ENCODE results near the gene STX10. TPM values are rescaled to one million over a fixed set of nuclear protein-coding genes. Genes with fewer than 3 reads are reported as not detected.
A peak's percentile ranks its signal among the peaks of the same experiment; 100 is the strongest.

STX10 gene
- total and polyA plus RNA-seq, 9 of the 15 experiments (the other 6 are each of a cell fraction or from before 2014, with no cell fraction given): 0.51 to 66.3 (median 31.0) TPM

DNA sequence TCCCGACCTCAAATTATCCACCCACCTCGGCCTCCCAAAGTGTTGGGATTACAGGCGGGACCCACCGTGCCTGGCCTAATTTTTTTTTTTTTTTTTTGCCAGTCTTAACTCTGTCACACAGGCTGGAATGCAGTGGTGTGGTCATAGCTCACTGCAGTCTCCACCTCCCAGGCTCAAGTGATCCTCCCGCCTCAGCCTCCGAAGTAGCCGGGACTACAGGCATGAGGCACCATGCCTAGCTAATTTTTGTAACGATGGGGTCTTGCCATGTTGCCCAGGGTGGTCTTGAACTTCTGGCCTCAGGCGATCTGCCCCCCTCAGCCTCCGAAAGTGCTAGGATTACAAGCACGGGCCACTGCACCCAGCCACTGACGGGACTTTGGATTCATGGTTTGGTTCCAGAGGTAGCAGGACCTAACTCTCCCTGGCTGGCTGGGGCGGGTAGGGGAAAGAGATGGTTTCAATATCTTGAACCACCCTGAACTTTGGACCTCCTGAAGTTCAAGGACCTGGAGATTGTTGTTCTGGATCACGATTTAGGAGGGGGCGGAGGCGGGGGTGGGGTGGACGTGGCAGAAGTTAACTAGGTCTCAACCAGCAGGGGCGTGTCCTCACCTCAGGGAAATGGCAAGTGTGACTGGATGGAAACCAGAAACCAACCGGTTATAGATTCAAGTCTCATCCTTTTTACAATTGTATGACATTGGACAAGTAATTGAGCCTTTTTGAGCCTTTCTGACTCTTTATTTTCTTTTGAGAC lies 40.8 kb upstream of the STX10 start:
- ChIA-PET CTCF (ENCODE audit: low intra/inter-chr PET ratio) (no interaction called here), POLR2A (interaction anchor here (0.6 kb wide), 2 partner anchors 21 to 45 kb away, joined by 3 to 4 read pairs; no protein-coding TSS in a partner anchor)
- in situ Hi-C loops (cut with MboI) (no loop called here), intact Hi-C loops (cut with micrococcal nuclease) (loop anchor here (5.0 kb wide), 1 partner anchor 39 kb away; the partner anchor contains the start of genes IER2 and STX10)
- no peak overlapping the region for H3K4me3 ChIP-seq
- H2AFZ ChIP-seq (ENCODE audit: low read depth, low read length): peak overlapping the region; percentile 74
- peak overlapping the region; percentile 24; the same call in 1 of the 2 replicates for H3K4me2 ChIP-seq (ENCODE audit: insufficient read depth, low read length)
- H3K79me2 ChIP-seq (ENCODE audit: control insufficient read depth, insufficient read depth, low read length): no peaks in the 10 kb centered on the region
- H3K9me1 ChIP-seq (ENCODE audit: control insufficient read depth, insufficient read depth, low read length): no peaks in the 10 kb centered on the region
- H3K27me3 ChIP-seq (ENCODE audit: control insufficient read depth in 2 of 2, insufficient read depth in 2 of 2, low read length in 2 of 2): no peaks in the 10 kb centered on the region
- WGBS (ENCODE audit: insufficient coverage, low coverage, missing lambda C conversion rate): 42% methylated on average over 17 of the region's 19 CpGs
- H4K20me1 ChIP-seq (replicated peaks; ENCODE audit: control insufficient read depth, insufficient read depth, low read length): no peaks in the 10 kb centered on the region
- no peaks in the 10 kb centered on the region for H3K36me3 ChIP-seq (ENCODE audit: control insufficient read depth, insufficient read depth, low read length)
- FAIRE-seq (peak; percentile 73), ATAC-seq (peak; percentile 68), DNase-seq (ENCODE audit: extremely low read depth in 1 of 4, low spot score in 3 of 4) (peak; percentile 42 to 63 (median 54))
- H3K4me1 ChIP-seq (replicated peaks in 1 of 2; ENCODE audit: control insufficient read depth in 2 of 2, insufficient read depth in 2 of 2, low read length in 2 of 2): peaks cover 0 to 6% of the 10 kb centered on the region in 2 experiments; a peak in 2 of 5 replicates
- BruUV-seq (replicated peaks): no TSS peak
- H3K9ac ChIP-seq (ENCODE audit: insufficient read depth in 1 of 2, low read depth in 2 of 2, low read length in 2 of 2): peak overlapping the region in 1 of 2 experiments; percentile 55; a peak in 2 of 4 replicates
- H3K9me3 ChIP-seq (replicated peaks; ENCODE audit: control insufficient read depth, insufficient read depth, low read depth, low read length): no peaks in the 10 kb centered on the region
- H3K27ac ChIP-seq (ENCODE audit: extremely low read depth, low read depth, low read length): no peak overlapping the region
- TF ChIP-seq ZNF121 (CRISPR knock-in tag; conservative IDR thresholded peaks at IDR 0.05): no peak
- no peak for TF ChIP-seq MYC (IDR thresholded peaks at IDR 0.05; ENCODE audit: low read depth, low read length)
- no peak for TF ChIP-seq MYC (CRISPR knock-in tag; IDR thresholded peaks at IDR 0.05; ENCODE audit: borderline replicate concordance, low read depth)
- TF ChIP-seq, protein P1, sequence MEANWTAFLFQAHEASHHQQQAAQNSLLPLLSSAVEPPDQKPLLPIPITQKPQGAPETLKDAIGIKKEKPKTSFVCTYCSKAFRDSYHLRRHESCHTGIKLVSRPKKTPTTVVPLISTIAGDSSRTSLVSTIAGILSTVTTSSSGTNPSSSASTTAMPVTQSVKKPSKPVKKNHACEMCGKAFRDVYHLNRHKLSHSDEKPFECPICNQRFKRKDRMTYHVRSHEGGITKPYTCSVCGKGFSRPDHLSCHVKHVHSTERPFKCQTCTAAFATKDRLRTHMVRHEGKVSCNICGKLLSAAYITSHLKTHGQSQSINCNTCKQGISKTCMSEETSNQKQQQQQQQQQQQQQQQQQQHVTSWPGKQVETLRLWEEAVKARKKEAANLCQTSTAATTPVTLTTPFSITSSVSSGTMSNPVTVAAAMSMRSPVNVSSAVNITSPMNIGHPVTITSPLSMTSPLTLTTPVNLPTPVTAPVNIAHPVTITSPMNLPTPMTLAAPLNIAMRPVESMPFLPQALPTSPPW (CRISPR knock-in tag; IDR thresholded peaks at IDR 0.05): peak; percentile 42; the same call in 1 of the 2 replicates
- TF ChIP-seq EP400 (IDR thresholded peaks at IDR 0.05): peak; percentile 28; the same call in 1 of the 2 replicates
- TF ChIP-seq ZKSCAN1 (IDR thresholded peaks at IDR 0.05; ENCODE audit: low read depth, low read length): no peak
- no peak for TF ChIP-seq SAFB (IDR thresholded peaks at IDR 0.05; ENCODE audit: borderline replicate concordance, low read depth, low read length)
- peak; percentile 88 for TF ChIP-seq EGR1 (conservative IDR thresholded peaks at IDR 0.05)
- no peak for TF ChIP-seq RNF2 (IDR thresholded peaks at IDR 0.05)
- peak; percentile 97 for TF ChIP-seq HMBOX1 (IDR thresholded peaks at IDR 0.05)

All from K562 (cell line).